MM.1S (cell line): ENCODE data around the gene CHRD.

ENCODE experiments used
- DNase-seq: peaks from one replicate; pipeline ENCODE4 v3.0.0-alpha.2; 2015
- H2AFZ ChIP-seq: fragments of 300-600 bp; sonication (generic); 2 replicates; pipeline ENCODE4 v1.6.0; 2016; ENCODE audit warnings: antibody characterized with exemption, low read length
- H3F3A ChIP-seq: fragments of 300-600 bp; sonication (generic); 2 replicates; pipeline ENCODE4 v1.6.1; 2016; ENCODE audit warnings: mild to moderate bottlenecking, antibody characterized with exemption, low read length, moderate library complexity, mixed read lengths; ENCODE audit not compliant: insufficient read depth
- H3K27ac ChIP-seq: fragments of 300-600 bp; sonication (generic); 2 replicates; pipeline ENCODE4 v1.5.1; 2016; ENCODE audit warnings: mild to moderate bottlenecking, low read length
- H3K27me3 ChIP-seq: fragments of 300-600 bp; sonication (generic); replicated peaks from 2 replicates; pipeline ENCODE4 v1.6.0; 2016; ENCODE audit warnings: low read length; ENCODE audit not compliant: insufficient read depth
- H3K36me3 ChIP-seq: fragments of 300-600 bp; sonication (generic); replicated peaks from 2 replicates; pipeline ENCODE4 v1.6.1; 2016; ENCODE audit warnings: mild to moderate bottlenecking, low read length, mixed read lengths; ENCODE audit not compliant: insufficient read depth
- H3K4me1 ChIP-seq: fragments of 300-600 bp; sonication (generic); 2 replicates; pipeline ENCODE4 v1.6.1; 2016; ENCODE audit warnings: low read length, mixed read lengths
- H3K4me2 ChIP-seq: fragments of 300-600 bp; sonication (generic); 2 replicates; pipeline ENCODE4 v1.6.0; 2016; ENCODE audit warnings: low read depth, low read length
- H3K4me3 ChIP-seq: fragments of 300-600 bp; sonication (generic); 2 replicates; pipeline ENCODE4 v1.5.1; 2016; ENCODE audit warnings: low read length, mixed read lengths
- H3K79me2 ChIP-seq: fragments of 300-600 bp; sonication (generic); 2 replicates; pipeline ENCODE4 v1.6.1; 2016; ENCODE audit warnings: mixed run types, low read length, mixed read lengths
- H3K9ac ChIP-seq: fragments of 300-600 bp; sonication (generic); 2 replicates; pipeline ENCODE4 v1.6.1; 2016; ENCODE audit warnings: low read length, mixed read lengths
- H3K9me2 ChIP-seq: fragments of 300-600 bp; sonication (generic); replicated peaks from 2 replicates; pipeline ENCODE4 v1.6.1; 2016; ENCODE audit warnings: mild to moderate bottlenecking, low read length, mixed read lengths; ENCODE audit not compliant: insufficient read depth
- H3K9me3 ChIP-seq: fragments of 300-600 bp; sonication (generic); replicated peaks from 2 replicates; pipeline ENCODE4 v1.6.1; 2016; ENCODE audit warnings: mild to moderate bottlenecking, low read length, mixed read lengths; ENCODE audit not compliant: insufficient read depth
- H4K20me1 ChIP-seq: fragments of 300-600 bp; sonication (generic); 2 replicates; pipeline ENCODE4 v1.6.1; 2016; ENCODE audit warnings: mild to moderate bottlenecking, low read length, moderate library complexity, mixed read lengths; ENCODE audit not compliant: insufficient read depth
- EZH2 ChIP-seq: fragments of 300-600 bp; sonication (generic); optimal IDR thresholded peaks from 2 replicates; pipeline ENCODE3; 2017; ENCODE audit warnings: low read depth, mild to moderate bottlenecking, antibody characterized with exemption, low read length, mixed read lengths
- EZH2phosphoT487 ChIP-seq: fragments of 300-600 bp; sonication (generic); IDR thresholded peaks from 2 replicates; pipeline ENCODE4 v1.6.1; 2018; ENCODE audit warnings: antibody characterized with exemption, low read length
- TF ChIP-seq, protein P1 (sequence below): fragments of 300-600 bp; sonication (generic); IDR thresholded peaks from 2 replicates; pipeline ENCODE4 v1.5.1; 2016; ENCODE audit warnings: antibody characterized with exemption, low read length, mixed read lengths

Gene CHRD

DNA sequence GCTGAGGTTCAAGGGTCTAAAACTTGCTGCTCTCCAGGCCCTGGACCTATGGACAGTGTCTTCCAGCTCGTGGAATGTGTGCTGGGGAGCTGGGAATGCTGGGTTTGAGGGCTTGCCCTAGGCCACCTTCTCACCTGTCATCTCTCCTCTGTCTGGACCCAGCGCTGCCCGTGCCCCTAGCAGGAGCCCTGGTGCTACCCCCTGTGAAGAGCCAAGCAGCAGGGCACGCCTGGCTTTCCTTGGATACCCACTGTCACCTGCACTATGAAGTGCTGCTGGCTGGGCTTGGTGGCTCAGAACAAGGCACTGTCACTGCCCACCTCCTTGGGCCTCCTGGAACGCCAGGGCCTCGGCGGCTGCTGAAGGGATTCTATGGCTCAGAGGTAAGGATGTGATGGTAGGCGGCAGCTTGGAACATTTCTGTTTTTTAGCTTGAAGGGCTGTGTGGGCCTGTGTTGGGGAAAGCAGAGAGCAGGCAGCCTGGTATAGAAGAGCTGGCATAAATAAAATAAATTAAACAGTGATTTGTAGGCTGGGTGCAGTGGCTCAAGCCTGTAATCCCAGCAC, 5.1 kb downstream of the CHRD start:
- TF ChIP-seq, protein P1, sequence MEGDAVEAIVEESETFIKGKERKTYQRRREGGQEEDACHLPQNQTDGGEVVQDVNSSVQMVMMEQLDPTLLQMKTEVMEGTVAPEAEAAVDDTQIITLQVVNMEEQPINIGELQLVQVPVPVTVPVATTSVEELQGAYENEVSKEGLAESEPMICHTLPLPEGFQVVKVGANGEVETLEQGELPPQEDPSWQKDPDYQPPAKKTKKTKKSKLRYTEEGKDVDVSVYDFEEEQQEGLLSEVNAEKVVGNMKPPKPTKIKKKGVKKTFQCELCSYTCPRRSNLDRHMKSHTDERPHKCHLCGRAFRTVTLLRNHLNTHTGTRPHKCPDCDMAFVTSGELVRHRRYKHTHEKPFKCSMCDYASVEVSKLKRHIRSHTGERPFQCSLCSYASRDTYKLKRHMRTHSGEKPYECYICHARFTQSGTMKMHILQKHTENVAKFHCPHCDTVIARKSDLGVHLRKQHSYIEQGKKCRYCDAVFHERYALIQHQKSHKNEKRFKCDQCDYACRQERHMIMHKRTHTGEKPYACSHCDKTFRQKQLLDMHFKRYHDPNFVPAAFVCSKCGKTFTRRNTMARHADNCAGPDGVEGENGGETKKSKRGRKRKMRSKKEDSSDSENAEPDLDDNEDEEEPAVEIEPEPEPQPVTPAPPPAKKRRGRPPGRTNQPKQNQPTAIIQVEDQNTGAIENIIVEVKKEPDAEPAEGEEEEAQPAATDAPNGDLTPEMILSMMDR = no peak
- TF ChIP-seq EZH2phosphoT487 (no peak), EZH2 (no peak)
- Histone ChIP-seq H3K9me2 (no peaks in the 10 kb centered on the region), H3F3A (no peaks in the 10 kb centered on the region), H2AFZ (no peak overlapping the region), H3K4me2 (no peak overlapping the region), H3K79me2 (no peaks in the 10 kb centered on the region), H3K27ac (no peak overlapping the region), H3K36me3 (no peaks in the 10 kb centered on the region), H4K20me1 (no peaks in the 10 kb centered on the region), H3K9me3 (no peaks in the 10 kb centered on the region), H3K9ac (no peak overlapping the region), H3K4me3 (no peak overlapping the region), H3K4me1 (peaks cover 5% of the 10 kb centered on the region; the same call in 1 of the 2 replicates), H3K27me3 (peaks cover 59% of the 10 kb centered on the region)
- no peak for DNase-seq

DNA sequence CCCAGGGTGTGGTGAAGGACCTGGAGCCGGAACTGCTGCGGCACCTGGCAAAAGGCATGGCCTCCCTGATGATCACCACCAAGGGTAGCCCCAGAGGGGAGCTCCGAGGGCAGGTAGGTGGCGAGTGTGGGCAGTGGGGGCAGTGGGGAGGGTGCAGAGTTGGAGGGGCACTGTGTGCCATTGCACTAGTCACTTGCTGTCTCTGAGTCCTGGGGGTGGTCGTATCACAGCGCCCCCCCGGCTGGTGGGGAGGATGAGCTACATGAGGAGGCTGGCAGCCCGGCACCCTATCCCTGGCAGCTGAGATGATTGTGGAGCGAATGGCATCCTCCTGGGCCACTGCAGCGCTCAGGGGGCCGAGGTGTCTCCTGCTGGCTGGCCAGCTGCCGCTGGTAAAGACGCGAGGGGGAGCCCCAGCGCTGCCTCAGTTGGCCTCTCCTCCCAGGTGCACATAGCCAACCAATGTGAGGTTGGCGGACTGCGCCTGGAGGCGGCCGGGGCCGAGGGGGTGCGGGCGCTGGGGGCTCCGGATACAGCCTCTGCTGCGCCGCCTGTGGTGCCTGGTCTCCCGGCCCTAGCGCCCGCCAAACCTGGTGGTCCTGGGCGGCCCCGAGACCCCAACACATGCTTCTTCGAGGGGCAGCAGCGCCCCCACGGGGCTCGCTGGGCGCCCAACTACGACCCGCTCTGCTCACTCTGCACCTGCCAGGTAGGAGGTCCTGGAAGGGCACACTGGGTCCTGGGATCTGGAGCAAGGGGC, 6.4 kb downstream of the CHRD start:
- Histone ChIP-seq H2AFZ (no peak overlapping the region), H3K27ac (no peak overlapping the region), H3K4me1 (no peaks in the 10 kb centered on the region), H3K36me3 (no peaks in the 10 kb centered on the region), H3F3A (no peaks in the 10 kb centered on the region), H3K9me2 (no peaks in the 10 kb centered on the region), H3K9me3 (no peaks in the 10 kb centered on the region), H3K4me3 (no peak overlapping the region), H3K27me3 (peaks cover 52% of the 10 kb centered on the region), H3K9ac (no peak overlapping the region), H3K4me2 (no peak overlapping the region), H3K79me2 (no peaks in the 10 kb centered on the region), H4K20me1 (no peaks in the 10 kb centered on the region)
- DNase-seq = no peak
- TF ChIP-seq EZH2phosphoT487 (no peak), EZH2 (no peak)
- TF ChIP-seq, protein P1 = no peak

DNA sequence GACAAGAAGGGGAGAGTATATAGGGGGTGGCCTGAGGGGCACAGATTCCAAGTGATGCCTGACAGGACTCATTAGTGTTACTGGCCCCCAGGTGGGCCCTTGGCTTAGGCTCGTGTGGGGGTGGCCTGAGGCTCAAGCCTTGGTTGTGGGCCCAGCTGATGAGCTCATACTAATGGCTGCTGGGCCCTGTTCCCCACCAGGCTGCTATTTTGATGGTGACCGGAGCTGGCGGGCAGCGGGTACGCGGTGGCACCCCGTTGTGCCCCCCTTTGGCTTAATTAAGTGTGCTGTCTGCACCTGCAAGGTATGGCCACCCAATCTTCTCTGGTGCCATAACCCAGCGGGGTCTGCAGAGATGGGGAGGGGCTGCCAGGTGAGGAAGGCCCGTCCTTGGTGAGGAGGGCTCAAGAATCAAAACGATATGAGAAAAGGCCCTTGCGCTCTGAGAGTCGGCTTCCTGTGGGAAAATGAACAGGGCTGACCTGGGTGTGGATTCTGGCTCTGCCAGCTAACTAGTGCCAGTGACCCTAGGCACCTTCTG, 7.4 kb downstream of the CHRD start:
- H3F3A ChIP-seq = no peaks in the 10 kb centered on the region
- H3K9me2 ChIP-seq = no peaks in the 10 kb centered on the region
- H3K4me1 ChIP-seq = no peaks in the 10 kb centered on the region
- TF ChIP-seq EZH2phosphoT487 (no peak), EZH2 (no peak)
- TF ChIP-seq, protein P1 = no peak
- no peaks in the 10 kb centered on the region for H3K36me3 ChIP-seq
- DNase-seq = no peak
- H3K9me3 ChIP-seq = no peaks in the 10 kb centered on the region
- no peaks in the 10 kb centered on the region for H4K20me1 ChIP-seq
- no peak overlapping the region for H2AFZ ChIP-seq
- H3K4me3 ChIP-seq = no peak overlapping the region
- no peak overlapping the region for H3K27ac ChIP-seq
- H3K27me3 ChIP-seq = peaks cover 41% of the 10 kb centered on the region
- H3K9ac ChIP-seq = no peak overlapping the region
- H3K4me2 ChIP-seq = no peak overlapping the region
- H3K79me2 ChIP-seq = no peaks in the 10 kb centered on the region
